CD8-positive, alpha-beta memory T cell (primary cell): ENCODE measurements around the gene TEX29. TPM values are rescaled to one million over a fixed set of nuclear protein-coding genes. Genes with fewer than 3 reads are reported as not detected.

Experiments
- CTCF ChIA-PET: fragments of 350-600 bp; sonication (Branson Sonifier 250); formaldehyde crosslinking; loops from one replicate; lab custom pipeline; 2021; ENCODE audit warnings: antibody characterized with exemption; lab: Charles Lee
- POLR2A ChIA-PET: fragments of 350-600 bp; sonication (Branson Sonifier 250); formaldehyde crosslinking; loops from one replicate; lab custom pipeline; 2021; ENCODE audit warnings: antibody characterized with exemption; lab: Charles Lee
- DNase-seq, 5 donors: peaks; one replicate each; pipeline versions ENCODE4 v3.0.0 to v3.0.0-alpha.2; 2020 to 2022; ENCODE audit warnings: mixed read lengths in 1 of 5
- H3K27ac ChIP-seq: one replicate; pipeline ENCODE4 v1.7.0; 2013; ENCODE audit warnings: low read depth, mild to moderate bottlenecking, low read length, moderate library complexity
- H3K27me3 ChIP-seq: 2 replicates; pipeline ENCODE4 v1.7.0; 2013; ENCODE audit warnings: low read length, mild to moderate bottlenecking; ENCODE audit not compliant: insufficient read depth, poor library complexity, severe bottlenecking
- H3K36me3 ChIP-seq: 2 replicates; pipeline ENCODE4 v1.7.0; 2013; ENCODE audit warnings: mild to moderate bottlenecking, low read length, moderate library complexity; ENCODE audit not compliant: insufficient read depth
- H3K4me1 ChIP-seq: 2 replicates; pipeline ENCODE4 v1.7.0; 2013; ENCODE audit warnings: mild to moderate bottlenecking, low read length, moderate library complexity; ENCODE audit not compliant: insufficient read depth
- H3K4me3 ChIP-seq: 2 replicates; pipeline ENCODE4 v1.7.0; 2013; ENCODE audit warnings: mild to moderate bottlenecking, low read length
- H3K9me3 ChIP-seq: 2 replicates; pipeline ENCODE4 v1.7.0; 2013; ENCODE audit warnings: mild to moderate bottlenecking, low read length
- H3K27ac Mint-ChIP-seq, 8 donors: one replicate each; pipeline ENCODE4 v1.8.0; 2020 to 2021; ENCODE audit warnings: mixed read lengths in 8 of 8, mild to moderate bottlenecking in 6 of 8, inconsistent platforms in 3 of 8, moderate library complexity in 3 of 8
- H3K27me3 Mint-ChIP-seq, 2 donors: one replicate each; pipeline ENCODE4 v1.8.0; 2020 to 2021; ENCODE audit warnings: mixed read lengths in 2 of 2, mild to moderate bottlenecking in 1 of 2, moderate library complexity in 1 of 2
- H3K36me3 Mint-ChIP-seq, 3 donors: one replicate each; pipeline ENCODE4 v1.8.0; 2020 to 2021; ENCODE audit warnings: mixed read lengths in 3 of 3, inconsistent platforms in 1 of 3, mild to moderate bottlenecking in 1 of 3
- H3K4me1 Mint-ChIP-seq, 3 donors: one replicate each; pipeline ENCODE4 v1.8.0; 2020 to 2021; ENCODE audit warnings: mixed read lengths in 3 of 3, inconsistent platforms in 1 of 3, mild to moderate bottlenecking in 1 of 3
- H3K4me3 Mint-ChIP-seq, 7 donors: one replicate each; pipeline ENCODE4 v1.8.0; 2020 to 2021; ENCODE audit warnings: mixed read lengths in 7 of 7, mild to moderate bottlenecking in 6 of 7, moderate library complexity in 4 of 7, inconsistent platforms in 2 of 7
- H3K9me3 Mint-ChIP-seq, 5 donors: one replicate each; pipeline ENCODE4 v1.8.0; 2020 to 2022; ENCODE audit warnings: mixed read lengths in 5 of 5, mild to moderate bottlenecking in 3 of 5, moderate library complexity in 2 of 5, inconsistent platforms in 1 of 5
- polyA plus RNA-seq: library from polyadenylated mRNA; unstranded; fragments of 300-500 nt; fragmentation: Illumina TruSeq; gene quantifications from one replicate; pipeline ENCODE4 v1.2.3, GENCODE V29; 2021
- total RNA-seq, 2 experiments: library from RNA; stranded (reverse); gene quantifications; one replicate each; pipeline ENCODE4 v1.2.3, GENCODE V29; 2021

Gene TEX29
- total and polyA plus RNA-seq, 3 experiments from 2014 or later: not detected

DNA sequence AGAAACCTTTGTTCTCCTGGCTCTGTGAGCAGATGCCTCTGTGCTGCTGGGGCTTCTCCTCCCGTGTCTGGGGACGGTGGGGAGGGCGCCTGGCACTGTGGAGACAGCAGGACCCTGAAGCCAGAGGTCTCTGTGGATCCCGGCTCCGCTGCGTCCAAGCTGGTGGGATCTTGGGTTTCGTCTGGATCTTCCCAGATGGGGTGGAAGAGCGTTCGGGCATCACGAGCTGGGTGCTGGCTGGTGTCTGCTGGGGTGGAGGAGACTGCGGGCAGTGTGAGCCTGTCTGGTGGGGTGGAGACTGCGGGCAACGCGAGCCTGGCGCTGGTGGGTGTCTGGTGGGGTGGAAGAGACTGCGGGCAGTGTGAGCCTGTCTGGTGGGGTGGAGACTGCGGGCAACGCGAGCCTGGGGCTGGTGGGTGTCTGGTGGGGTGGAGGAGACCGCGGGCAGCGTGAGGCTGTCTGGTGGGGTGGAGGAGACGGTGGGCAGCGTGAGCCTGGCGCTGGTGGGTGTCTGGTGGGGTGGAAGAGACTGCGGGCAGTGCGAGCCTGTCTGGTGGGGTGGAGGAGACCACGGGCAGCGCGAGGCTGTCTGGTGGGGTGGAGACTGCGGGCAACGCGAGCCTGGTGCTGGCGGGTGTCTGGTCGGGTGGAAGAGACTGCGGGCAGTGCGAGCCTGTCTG is 5.6 kb downstream of the TEX29 start:
- H3K27ac Mint-ChIP-seq: no peak overlapping the region

DNA sequence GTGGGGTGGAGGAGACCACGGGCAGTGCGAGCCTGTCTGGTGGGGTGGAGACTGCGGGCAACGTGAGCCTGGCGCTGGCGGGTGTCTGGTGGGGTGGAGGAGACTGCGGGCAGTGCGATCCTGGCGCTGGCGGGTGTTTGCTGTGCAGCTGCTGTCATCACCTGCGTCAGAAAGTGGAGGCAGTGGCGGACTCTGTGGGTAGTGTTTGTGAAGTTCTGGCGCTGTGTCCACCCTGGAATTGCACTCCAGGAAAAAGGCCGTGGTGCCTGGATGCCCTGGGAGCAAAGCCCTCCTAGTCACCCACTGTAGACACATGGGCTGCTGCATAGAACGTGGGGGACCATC is 6.2 kb downstream of the TEX29 start:
- H3K9me3 ChIP-seq: no peaks in the 10 kb centered on the region
- DNase-seq: no peak
- H3K36me3 ChIP-seq: no peaks in the 10 kb centered on the region
- Mint-ChIP-seq H3K9me3 (no peaks in the 10 kb centered on the region), H3K36me3 (peaks cover 0 to 5% (median 1%) of the 10 kb centered on the region in 3 donors), H3K4me1 (peaks cover 4 to 5% (median 4%) of the 10 kb centered on the region in 3 donors), H3K27me3 (no peaks in the 10 kb centered on the region), H3K4me3 (no peak overlapping the region), H3K27ac (no peak overlapping the region)
- H3K27me3 ChIP-seq: no peaks in the 10 kb centered on the region
- no peaks in the 10 kb centered on the region for H3K4me1 ChIP-seq
- no peak overlapping the region for H3K4me3 ChIP-seq
- H3K27ac ChIP-seq: no peak overlapping the region
- POLR2A ChIA-PET: no interaction called here
- CTCF ChIA-PET: no interaction called here

More for the DNA sequence above, 5.6 kb downstream of the TEX29 start:
- Histone ChIP-seq H3K36me3 (no peaks in the 10 kb centered on the region), H3K4me1 (no peaks in the 10 kb centered on the region), H3K4me3 (no peak overlapping the region), H3K9me3 (no peaks in the 10 kb centered on the region), H3K27me3 (no peaks in the 10 kb centered on the region), H3K27ac (no peak overlapping the region)
- POLR2A ChIA-PET: no interaction called here
- Mint-ChIP-seq H3K4me3 (no peak overlapping the region), H3K36me3 (peaks cover 0 to 5% (median 0%) of the 10 kb centered on the region in 3 donors), H3K27me3 (no peaks in the 10 kb centered on the region), H3K4me1 (peaks cover 4 to 5% (median 4%) of the 10 kb centered on the region in 3 donors), H3K9me3 (no peaks in the 10 kb centered on the region)
- DNase-seq: no peak
- CTCF ChIA-PET: no interaction called here

DNA sequence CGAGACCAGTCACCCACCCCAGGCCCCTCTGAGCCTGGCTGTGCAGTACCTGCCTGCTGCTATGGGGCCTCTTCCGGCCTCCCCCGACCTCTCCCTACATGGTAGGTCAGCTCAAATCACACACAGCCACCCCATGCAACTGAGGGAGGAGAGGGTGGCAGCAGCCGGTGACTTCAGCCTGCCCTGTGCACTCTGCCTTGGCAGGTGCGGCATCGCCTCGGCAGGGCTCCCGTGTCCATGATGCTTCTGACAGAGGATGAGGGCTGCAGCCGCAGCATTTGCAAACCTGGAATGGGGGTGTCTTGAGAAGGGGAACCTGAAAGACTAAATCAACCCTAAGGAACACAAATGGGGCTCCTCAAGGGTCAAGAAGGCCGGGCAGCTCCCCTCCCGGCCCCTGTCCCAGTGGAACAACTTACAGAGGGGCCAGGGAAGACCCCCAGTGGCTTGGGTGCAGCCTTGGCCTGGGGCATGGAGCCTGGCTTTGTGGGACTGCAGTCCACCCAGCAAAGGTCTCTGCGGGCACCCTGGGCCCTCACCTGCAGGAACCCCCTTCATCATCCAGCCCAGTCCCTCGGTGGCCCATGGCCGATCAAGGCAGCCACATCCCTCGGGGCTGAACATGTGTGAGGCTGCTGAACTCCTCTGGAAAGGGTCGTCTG is 6.7 kb downstream of the TEX29 start:
- ChIA-PET CTCF (no interaction called here), POLR2A (no interaction called here)
- Mint-ChIP-seq H3K27me3 (no peaks in the 10 kb centered on the region), H3K4me3 (no peak overlapping the region), H3K27ac (no peak overlapping the region), H3K36me3 (peaks cover 0 to 5% (median 5%) of the 10 kb centered on the region in 3 donors), H3K4me1 (peaks cover 4 to 5% (median 4%) of the 10 kb centered on the region in 3 donors), H3K9me3 (no peaks in the 10 kb centered on the region)
- no peaks in the 10 kb centered on the region for H3K9me3 ChIP-seq
- no peak overlapping the region for H3K4me3 ChIP-seq
- H3K4me1 ChIP-seq: no peaks in the 10 kb centered on the region
- DNase-seq: no peak
- no peaks in the 10 kb centered on the region for H3K36me3 ChIP-seq
- no peaks in the 10 kb centered on the region for H3K27me3 ChIP-seq
- no peak overlapping the region for H3K27ac ChIP-seq

DNA sequence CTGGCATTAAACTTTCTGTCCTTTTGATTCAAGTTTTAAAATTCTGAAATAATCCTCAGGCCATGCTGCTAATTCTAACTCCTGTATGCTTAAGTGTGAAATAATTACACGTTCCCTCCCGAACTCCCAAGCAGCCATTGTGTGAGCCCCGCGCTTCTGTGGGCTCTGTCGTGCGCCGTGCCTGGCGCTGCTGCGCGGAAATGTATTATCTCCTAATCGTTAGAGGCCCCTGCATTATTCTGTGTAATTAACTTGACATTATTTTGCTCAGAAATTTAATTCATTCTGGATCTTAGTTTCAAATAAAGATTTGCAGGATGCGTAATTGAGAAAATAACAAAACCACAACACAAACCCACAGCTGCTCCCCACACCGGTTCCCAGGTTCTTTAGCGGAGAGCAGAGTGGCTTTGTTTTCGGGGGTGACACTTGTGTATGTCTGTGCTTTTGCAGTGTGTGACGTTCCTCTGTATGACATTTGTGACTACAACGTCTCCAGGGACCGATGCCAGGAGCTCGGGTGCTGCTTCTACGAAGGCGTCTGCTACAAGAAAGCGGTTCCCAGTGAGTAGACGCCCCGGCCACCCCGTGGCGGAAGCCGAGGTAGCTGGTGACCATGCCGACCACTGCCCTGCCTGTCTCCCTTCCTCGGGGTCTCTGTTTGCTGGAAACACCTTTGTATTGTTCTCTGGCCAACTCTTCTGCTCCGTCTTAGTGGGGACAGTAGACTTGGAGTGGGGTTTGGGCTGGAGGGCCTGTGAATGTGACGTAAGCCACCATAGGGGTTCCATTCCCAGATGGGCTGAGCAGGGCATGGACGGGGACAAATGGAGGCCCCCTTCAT is 7.5 kb downstream of the TEX29 start:
- no peaks in the 10 kb centered on the region for H3K9me3 ChIP-seq
- peaks cover 0 to 4% (median 0%) of the 10 kb centered on the region in 5 donors for H3K9me3 Mint-ChIP-seq
- peaks cover 0 to 8% (median 6%) of the 10 kb centered on the region in 3 donors for H3K36me3 Mint-ChIP-seq
- no peaks in the 10 kb centered on the region for H3K4me1 ChIP-seq
- no peaks in the 10 kb centered on the region for H3K27me3 ChIP-seq
- H3K27ac ChIP-seq: no peak overlapping the region
- H3K4me1 Mint-ChIP-seq: peaks cover 4 to 5% (median 4%) of the 10 kb centered on the region in 3 donors
- peak overlapping the region in 1 of 8 donors; percentile 85 for H3K27ac Mint-ChIP-seq
- ChIA-PET CTCF (no interaction called here), POLR2A (no interaction called here)
- H3K4me3 ChIP-seq: no peak overlapping the region
- H3K4me3 Mint-ChIP-seq: no peak overlapping the region
- H3K27me3 Mint-ChIP-seq: no peaks in the 10 kb centered on the region
- DNase-seq: no peak
- no peaks in the 10 kb centered on the region for H3K36me3 ChIP-seq

DNA sequence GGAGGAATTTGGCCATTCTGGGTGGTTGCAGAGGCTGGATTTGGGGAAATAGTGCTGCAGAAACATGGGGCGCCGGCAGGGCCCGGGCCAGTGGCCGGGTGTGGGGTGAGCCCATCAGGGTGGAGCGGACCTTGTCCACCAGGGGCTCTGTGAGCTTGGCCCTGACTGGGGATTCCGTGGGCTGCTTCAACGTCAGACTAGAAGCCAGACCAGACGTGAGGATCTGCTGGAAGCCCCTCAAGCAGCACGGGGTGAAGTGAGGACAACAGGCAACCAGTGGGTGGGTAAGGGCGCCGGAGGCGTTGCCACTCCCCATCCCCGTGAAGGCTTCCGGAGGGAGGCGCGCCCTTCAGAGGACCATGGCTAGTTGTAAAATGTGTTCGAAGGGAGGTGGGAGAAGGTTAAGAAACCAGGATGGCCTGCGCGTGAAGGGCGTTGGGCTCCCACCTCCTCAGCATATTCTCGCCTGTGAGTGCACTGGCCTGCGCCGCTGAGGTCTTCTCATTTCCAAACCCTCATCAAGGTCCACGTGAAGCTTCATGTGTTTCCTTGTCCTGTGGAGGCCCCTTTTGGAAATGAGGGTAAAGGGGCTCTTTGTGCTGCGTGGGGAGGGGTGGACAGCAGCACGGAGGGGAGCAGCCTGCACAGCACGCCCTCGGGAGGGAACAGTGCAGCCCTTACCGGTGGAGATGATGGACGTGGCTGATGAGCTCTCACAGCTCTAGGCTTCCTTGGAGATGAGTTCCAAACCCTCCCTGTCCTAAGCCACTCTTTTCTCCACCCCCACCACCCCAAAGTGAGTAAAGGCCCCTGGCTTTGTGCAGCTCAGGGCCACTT is 8.3 kb downstream of the TEX29 start:
- H3K9me3 Mint-ChIP-seq: peaks cover 0 to 9% (median 0%) of the 10 kb centered on the region in 5 donors
- H3K36me3 Mint-ChIP-seq: peaks cover 0 to 12% (median 7%) of the 10 kb centered on the region in 3 donors
- peaks cover under 1 to 3% (median 3%) of the 10 kb centered on the region in 3 donors for H3K4me1 Mint-ChIP-seq
- H3K27ac Mint-ChIP-seq: no peak overlapping the region
- H3K4me3 Mint-ChIP-seq: no peak overlapping the region
- no peak for DNase-seq
- CTCF ChIA-PET: no interaction called here
- POLR2A ChIA-PET: no interaction called here
- H3K27me3 Mint-ChIP-seq: peaks cover 0 to 2% of the 10 kb centered on the region in 2 donors
- no peaks in the 10 kb centered on the region for H3K27me3 ChIP-seq
- H3K4me3 ChIP-seq: no peak overlapping the region
- H3K9me3 ChIP-seq: no peaks in the 10 kb centered on the region
- no peak overlapping the region for H3K27ac ChIP-seq
- no peaks in the 10 kb centered on the region for H3K4me1 ChIP-seq
- no peaks in the 10 kb centered on the region for H3K36me3 ChIP-seq

DNA sequence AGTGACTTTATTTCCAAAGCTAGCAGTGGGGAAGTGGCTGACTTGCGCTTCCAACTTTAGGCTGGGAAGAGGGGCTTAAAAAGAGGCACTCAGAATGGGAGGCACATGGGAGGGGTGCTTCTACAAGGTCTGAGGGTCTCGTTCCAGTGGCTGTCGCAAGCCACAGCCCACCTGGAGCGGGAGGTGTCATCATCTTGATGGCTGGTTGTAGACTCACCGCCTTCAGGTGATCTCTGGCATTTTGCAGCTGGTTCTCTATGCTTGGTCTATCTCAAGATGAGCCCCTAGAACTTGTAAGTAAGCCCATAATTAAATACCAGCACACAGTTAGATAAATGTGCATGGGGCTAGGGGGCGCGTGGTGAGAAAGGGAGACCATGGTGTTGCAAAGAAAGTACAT is 9.2 kb downstream of the TEX29 start:
- Histone ChIP-seq H3K4me3 (no peak overlapping the region), H3K27me3 (no peaks in the 10 kb centered on the region), H3K27ac (no peak overlapping the region), H3K4me1 (no peaks in the 10 kb centered on the region), H3K9me3 (no peaks in the 10 kb centered on the region), H3K36me3 (no peaks in the 10 kb centered on the region)
- Mint-ChIP-seq H3K4me3 (no peak overlapping the region), H3K27me3 (peaks cover 0 to 2% of the 10 kb centered on the region in 2 donors), H3K36me3 (peaks cover 0 to 19% (median 7%) of the 10 kb centered on the region in 3 donors), H3K27ac (no peak overlapping the region), H3K4me1 (peaks cover 0 to 1% (median 0%) of the 10 kb centered on the region in 3 donors), H3K9me3 (peaks cover 0 to 9% (median 0%) of the 10 kb centered on the region in 5 donors)
- no peak for DNase-seq
- ChIA-PET POLR2A (no interaction called here), CTCF (no interaction called here)

DNA sequence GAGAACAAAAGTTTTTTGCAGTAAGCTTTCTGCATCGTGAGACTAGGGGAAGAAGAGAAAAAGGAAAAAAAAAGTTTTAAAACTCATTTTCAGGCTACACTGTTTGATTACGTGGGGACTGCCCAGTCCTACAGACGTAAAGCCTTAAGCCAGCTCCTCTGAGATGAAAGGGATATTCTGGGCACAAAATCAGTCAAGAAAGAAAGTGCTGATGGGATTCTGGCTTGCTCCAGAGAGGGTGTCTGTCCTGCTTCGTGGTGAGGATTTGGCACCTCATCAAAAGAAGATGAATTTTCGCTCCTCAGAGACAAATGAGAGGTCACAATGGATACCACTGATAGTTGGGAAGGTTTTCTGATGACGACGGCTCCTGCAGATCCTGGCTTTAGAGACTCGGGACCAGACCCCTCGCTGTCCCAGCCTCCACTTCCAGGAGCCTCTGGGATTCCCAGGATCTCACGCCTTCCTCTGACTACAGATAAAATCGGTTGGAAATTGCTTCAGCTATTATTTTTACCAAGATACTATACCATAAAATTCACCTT is 9.7 kb downstream of the TEX29 start:
- no peaks in the 10 kb centered on the region for H3K9me3 ChIP-seq
- H3K9me3 Mint-ChIP-seq: peaks cover 0 to 9% (median 0%) of the 10 kb centered on the region in 5 donors
- H3K27ac ChIP-seq: no peak overlapping the region
- H3K36me3 Mint-ChIP-seq: peaks cover 0 to 19% (median 7%) of the 10 kb centered on the region in 3 donors
- no peak overlapping the region for H3K4me3 ChIP-seq
- H3K27me3 ChIP-seq: no peaks in the 10 kb centered on the region
- CTCF ChIA-PET: no interaction called here
- H3K4me3 Mint-ChIP-seq: no peak overlapping the region
- no peak for DNase-seq
- H3K36me3 ChIP-seq: no peaks in the 10 kb centered on the region
- H3K4me1 Mint-ChIP-seq: no peaks in the 10 kb centered on the region
- H3K27ac Mint-ChIP-seq: no peak overlapping the region
- POLR2A ChIA-PET: no interaction called here
- H3K4me1 ChIP-seq: no peaks in the 10 kb centered on the region
- H3K27me3 Mint-ChIP-seq: peaks cover 0 to 2% of the 10 kb centered on the region in 2 donors
